ENCODE data around the gene IQCM.

- TF ChIP-seq, protein P1, sequence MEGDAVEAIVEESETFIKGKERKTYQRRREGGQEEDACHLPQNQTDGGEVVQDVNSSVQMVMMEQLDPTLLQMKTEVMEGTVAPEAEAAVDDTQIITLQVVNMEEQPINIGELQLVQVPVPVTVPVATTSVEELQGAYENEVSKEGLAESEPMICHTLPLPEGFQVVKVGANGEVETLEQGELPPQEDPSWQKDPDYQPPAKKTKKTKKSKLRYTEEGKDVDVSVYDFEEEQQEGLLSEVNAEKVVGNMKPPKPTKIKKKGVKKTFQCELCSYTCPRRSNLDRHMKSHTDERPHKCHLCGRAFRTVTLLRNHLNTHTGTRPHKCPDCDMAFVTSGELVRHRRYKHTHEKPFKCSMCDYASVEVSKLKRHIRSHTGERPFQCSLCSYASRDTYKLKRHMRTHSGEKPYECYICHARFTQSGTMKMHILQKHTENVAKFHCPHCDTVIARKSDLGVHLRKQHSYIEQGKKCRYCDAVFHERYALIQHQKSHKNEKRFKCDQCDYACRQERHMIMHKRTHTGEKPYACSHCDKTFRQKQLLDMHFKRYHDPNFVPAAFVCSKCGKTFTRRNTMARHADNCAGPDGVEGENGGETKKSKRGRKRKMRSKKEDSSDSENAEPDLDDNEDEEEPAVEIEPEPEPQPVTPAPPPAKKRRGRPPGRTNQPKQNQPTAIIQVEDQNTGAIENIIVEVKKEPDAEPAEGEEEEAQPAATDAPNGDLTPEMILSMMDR (IDR thresholded peaks at IDR 0.05) = no peak
- TF ChIP-seq MYBL2 (CRISPR knock-in tag; IDR thresholded peaks at IDR 0.05) (no peak), PRDM15 (CRISPR knock-in tag; IDR thresholded peaks at IDR 0.05) (no peak), ZNF512 (CRISPR knock-in tag; IDR thresholded peaks at IDR 0.05; ENCODE audit: borderline replicate concordance) (no peak)
- TF ChIP-seq, protein P2, sequence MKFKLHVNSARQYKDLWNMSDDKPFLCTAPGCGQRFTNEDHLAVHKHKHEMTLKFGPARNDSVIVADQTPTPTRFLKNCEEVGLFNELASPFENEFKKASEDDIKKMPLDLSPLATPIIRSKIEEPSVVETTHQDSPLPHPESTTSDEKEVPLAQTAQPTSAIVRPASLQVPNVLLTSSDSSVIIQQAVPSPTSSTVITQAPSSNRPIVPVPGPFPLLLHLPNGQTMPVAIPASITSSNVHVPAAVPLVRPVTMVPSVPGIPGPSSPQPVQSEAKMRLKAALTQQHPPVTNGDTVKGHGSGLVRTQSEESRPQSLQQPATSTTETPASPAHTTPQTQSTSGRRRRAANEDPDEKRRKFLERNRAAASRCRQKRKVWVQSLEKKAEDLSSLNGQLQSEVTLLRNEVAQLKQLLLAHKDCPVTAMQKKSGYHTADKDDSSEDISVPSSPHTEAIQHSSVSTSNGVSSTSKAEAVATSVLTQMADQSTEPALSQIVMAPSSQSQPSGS (CRISPR knock-in tag; IDR thresholded peaks at IDR 0.05; ENCODE audit: borderline replicate concordance, low read depth) = no peak
- TF ChIP-seq, protein P3, sequence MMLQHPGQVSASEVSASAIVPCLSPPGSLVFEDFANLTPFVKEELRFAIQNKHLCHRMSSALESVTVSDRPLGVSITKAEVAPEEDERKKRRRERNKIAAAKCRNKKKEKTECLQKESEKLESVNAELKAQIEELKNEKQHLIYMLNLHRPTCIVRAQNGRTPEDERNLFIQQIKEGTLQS (CRISPR knock-in tag; conservative IDR thresholded peaks at IDR 0.05) = no peak
- TF ChIP-seq, protein P4, sequence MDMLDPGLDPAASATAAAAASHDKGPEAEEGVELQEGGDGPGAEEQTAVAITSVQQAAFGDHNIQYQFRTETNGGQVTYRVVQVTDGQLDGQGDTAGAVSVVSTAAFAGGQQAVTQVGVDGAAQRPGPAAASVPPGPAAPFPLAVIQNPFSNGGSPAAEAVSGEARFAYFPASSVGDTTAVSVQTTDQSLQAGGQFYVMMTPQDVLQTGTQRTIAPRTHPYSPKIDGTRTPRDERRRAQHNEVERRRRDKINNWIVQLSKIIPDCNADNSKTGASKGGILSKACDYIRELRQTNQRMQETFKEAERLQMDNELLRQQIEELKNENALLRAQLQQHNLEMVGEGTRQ (CRISPR knock-in tag; IDR thresholded peaks at IDR 0.05) = no peak
- TF ChIP-seq, protein P5, sequence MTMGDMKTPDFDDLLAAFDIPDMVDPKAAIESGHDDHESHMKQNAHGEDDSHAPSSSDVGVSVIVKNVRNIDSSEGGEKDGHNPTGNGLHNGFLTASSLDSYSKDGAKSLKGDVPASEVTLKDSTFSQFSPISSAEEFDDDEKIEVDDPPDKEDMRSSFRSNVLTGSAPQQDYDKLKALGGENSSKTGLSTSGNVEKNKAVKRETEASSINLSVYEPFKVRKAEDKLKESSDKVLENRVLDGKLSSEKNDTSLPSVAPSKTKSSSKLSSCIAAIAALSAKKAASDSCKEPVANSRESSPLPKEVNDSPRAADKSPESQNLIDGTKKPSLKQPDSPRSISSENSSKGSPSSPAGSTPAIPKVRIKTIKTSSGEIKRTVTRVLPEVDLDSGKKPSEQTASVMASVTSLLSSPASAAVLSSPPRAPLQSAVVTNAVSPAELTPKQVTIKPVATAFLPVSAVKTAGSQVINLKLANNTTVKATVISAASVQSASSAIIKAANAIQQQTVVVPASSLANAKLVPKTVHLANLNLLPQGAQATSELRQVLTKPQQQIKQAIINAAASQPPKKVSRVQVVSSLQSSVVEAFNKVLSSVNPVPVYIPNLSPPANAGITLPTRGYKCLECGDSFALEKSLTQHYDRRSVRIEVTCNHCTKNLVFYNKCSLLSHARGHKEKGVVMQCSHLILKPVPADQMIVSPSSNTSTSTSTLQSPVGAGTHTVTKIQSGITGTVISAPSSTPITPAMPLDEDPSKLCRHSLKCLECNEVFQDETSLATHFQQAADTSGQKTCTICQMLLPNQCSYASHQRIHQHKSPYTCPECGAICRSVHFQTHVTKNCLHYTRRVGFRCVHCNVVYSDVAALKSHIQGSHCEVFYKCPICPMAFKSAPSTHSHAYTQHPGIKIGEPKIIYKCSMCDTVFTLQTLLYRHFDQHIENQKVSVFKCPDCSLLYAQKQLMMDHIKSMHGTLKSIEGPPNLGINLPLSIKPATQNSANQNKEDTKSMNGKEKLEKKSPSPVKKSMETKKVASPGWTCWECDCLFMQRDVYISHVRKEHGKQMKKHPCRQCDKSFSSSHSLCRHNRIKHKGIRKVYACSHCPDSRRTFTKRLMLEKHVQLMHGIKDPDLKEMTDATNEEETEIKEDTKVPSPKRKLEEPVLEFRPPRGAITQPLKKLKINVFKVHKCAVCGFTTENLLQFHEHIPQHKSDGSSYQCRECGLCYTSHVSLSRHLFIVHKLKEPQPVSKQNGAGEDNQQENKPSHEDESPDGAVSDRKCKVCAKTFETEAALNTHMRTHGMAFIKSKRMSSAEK (CRISPR knock-in tag; IDR thresholded peaks at IDR 0.05; ENCODE audit: borderline replicate concordance) = no peak
These were observed 466.1 kb downstream of the IQCM start for GRCh38 chr4:149349541-149349940.
